T-helper 22 cell (primary cell): Measurements from ENCODE around the gene NQO2.
A peak's percentile ranks its signal among the peaks of the same experiment; 100 is the strongest.

Experiments
- DNase-seq: peaks from one replicate; pipeline ENCODE4 v3.0.0-alpha.2; 2020; ENCODE audit warnings: low read depth

NQO2 gene

GRCh38 chr6:2999618-3000557 is at the start of gene NQO2:
NQO2 (plus strand) TSS chr6:2999894; CDS start chr6:3006553, 6,659 bp downstream.
- DNase-seq: peak; percentile 78

GRCh38 chr6:2950713-2951112 is 49.0 kb upstream of the NQO2 start:
- DNase-seq: no peak

- no peak for DNase-seq
Measured at GRCh38 chr6:2951728-2952127, 48.0 kb upstream of the NQO2 start.

- DNase-seq: no peak
Measured at GRCh38 chr6:2952557-2953095, 47.1 kb upstream of the NQO2 start.

- DNase-seq: no peak
Measured at GRCh38 chr6:2953098-2953497, 46.6 kb upstream of the NQO2 start.

DNA sequence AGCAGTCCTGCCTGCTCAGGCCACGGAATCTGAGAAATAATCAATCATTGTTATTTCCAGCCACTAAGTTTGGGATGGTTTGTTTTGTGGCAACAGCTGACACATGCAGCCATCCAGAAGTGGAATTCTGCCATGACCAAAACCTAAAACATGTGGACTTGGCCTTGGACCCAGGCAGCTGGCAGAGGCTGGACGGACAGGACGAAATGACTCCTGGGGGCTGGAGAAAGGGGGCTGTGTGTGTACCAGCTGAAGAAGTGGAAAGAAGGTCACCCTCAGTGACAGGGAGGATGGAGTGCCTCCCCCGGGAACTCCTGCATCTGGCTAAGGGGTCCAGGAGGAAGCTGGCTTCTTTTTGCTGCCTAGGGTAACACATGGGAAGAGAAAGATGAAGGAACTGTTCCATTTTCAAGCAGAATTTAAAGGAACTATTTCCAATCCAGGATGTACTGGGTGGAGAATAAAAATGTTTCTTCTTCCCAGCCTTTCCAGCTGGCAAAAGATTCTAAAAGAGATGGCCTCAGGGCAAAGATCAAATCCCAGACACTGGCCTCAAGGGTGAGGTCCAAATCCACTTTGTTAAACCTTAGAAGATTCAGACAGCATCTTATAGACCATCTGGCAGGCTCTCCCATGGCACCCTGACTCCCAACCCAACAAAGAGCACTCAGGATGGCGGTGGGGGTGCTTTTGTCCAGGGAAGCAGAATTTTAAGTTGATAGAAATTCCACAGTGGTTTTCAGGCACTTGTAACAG is 42.6 kb upstream of the NQO2 start:
- DNase-seq: no peak

- no peak for DNase-seq
Measured at GRCh38 chr6:2957696-2958330, 41.9 kb upstream of the NQO2 start.

DNA sequence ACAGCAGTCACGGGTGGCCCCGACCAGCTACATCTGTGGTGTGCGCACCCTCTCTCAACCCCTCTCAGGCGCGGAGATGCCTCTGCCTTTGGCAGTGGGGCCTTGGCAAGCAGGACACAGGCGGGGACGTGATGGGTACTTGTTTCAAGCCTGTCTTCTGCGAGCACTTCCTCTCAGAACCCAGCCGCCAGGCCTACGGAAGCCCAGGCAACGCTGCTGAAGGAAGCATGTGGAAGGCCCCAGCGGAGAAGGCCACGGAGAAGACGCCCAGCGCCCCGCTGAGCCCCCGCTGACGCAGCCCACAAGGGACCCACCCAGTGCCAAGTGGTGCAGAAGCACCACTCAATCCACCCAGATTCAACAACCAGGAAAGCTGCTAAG is 41.4 kb upstream of the NQO2 start:
- no peak for DNase-seq

- no peak for DNase-seq
Measured at GRCh38 chr6:2958776-2959175, 40.9 kb upstream of the NQO2 start.

DNA sequence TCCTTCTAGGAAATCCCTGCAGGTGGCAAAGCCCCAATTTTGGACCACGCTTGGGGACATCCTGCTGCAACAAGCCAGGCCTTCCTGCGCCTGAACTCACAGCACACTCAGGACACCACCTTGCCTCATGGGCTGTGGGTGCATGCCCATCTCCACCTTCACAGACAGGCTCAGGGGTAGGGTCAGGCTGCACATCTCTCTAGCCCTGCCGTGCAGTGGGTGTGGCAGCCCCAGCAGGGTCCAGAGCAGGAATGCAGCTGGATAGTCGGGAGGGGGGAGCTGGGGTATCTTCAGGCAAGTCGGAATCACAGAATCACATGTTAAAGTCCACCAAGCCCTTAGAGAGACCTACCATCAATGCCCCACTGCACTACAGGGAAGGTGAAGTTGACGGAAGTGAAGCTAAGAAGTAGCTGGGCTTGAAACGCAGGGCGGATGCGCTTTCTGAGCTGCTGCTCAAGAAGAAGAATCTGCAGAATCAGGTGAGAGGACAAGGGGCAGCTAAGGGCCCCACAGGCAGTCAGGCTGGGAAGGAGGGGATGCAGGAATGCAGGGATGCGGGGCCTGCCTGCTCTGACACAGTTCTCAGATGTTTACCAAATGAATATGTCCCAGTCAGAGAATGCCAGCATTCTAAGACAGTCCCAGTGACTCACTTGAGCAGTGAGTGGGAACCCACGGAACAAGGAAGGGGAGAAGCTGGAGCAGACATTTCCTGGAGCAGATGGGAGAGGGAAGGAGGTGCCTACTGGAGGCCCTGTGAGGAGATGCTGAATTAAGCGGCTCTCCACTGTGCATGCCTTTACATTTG is 39.6 kb upstream of the NQO2 start:
- DNase-seq: no peak

DNA sequence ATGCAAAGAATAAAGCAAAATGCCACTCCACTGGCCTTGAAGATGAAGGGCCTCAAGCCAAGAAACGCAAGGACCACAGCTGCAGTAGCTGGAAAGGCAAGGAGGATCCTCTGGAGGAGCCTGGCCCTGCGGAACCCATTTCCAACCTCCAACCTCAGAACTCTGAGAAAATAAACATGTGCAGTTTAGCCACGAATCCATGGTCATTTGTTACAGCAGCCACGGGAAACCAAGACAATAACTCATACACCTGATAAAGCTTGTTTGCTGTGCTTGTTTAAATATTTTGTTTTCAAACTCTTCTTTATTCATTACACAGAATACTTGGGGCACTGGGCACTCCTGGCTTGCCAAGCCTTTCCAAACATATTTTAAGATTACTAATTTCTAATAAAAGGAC is 38.8 kb upstream of the NQO2 start:
- no peak for DNase-seq

GRCh38 chr6:2961506-2961905 is 38.2 kb upstream of the NQO2 start:
- no peak for DNase-seq

- no peak for DNase-seq
Measured at GRCh38 chr6:2962004-2962403, 37.7 kb upstream of the NQO2 start.

GRCh38 chr6:2962636-2963035 is 37.1 kb upstream of the NQO2 start:
- no peak for DNase-seq

DNA sequence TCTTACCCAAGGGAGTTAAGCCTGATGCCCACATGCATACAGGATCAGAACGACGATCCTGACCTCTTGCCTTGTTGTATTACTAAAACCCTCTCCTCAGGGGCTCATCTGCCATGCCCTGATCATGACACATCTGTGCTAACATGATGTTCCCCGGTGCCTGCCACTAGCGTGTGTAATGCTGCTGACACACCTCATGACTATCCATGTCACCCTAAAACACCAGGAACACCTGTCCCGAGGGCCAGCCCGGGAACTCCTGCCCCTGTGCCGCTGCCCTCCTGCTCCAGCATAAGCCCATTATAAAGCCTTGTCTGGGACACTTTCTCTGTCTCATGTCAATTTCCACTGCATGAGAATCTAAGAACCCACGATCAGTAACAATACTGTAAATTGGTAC is 35.9 kb upstream of the NQO2 start:
- DNase-seq: no peak

DNA sequence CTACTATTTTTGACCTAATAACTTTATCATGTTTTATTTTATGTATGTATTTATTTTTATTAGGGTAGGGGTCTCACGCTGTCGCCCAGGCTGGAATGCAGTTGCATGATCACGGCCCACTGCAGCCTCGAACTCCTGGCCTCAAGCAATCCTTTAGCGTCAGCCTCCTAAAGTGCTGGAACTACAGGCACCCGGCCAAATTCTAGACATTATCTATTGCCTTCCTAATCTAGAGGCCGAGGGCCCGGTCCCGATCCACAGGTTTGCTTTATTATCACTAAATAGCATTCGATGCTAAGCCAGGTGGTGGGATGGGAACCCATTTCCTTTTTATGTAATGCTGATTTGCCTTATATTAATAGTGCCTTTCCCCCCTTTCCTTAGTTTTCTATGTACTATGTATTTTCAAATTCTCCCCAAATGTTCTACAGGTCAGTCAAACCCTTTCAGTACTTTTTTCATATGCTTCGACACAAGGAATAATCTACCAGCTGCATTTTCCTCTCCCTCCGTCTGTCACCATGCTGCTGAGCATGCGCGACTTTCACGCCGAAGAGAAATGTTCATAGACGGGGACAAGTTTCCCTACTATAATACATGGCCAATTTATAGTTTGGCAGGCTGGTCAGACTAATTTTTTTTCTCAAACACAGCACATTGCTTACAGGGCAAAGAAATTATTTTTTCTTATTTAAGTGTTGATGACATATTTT is 34.7 kb upstream of the NQO2 start:
- DNase-seq: no peak

- no peak for DNase-seq
Measured at GRCh38 chr6:2966347-2966746, 33.3 kb upstream of the NQO2 start.

DNA sequence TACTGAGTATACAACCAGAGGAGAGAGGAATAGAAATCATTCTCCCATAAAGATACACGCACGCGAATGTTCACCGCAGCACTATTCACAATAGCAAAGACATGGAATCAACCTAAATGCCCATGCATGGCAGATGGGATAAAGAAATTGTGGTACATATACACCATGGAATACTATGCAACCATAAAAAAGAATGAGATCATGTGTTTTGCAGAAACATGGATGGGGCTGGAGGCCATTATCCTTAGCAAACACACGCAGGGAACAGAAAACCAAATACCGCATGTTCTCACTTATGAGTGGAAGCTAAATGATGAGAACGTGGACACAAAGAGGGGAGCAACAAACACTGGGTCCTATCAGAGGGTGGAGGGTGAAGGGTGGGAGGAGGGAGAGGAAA is 31.8 kb upstream of the NQO2 start:
- DNase-seq: no peak

GRCh38 chr6:2968600-2969135 is 31.0 kb upstream of the NQO2 start:
- no peak for DNase-seq

GRCh38 chr6:2969549-2969948 is 30.1 kb upstream of the NQO2 start:
- DNase-seq: no peak
